ENCODE data around the gene NEU2. TPM values are rescaled to one million over a fixed set of nuclear protein-coding genes. Genes with fewer than 3 reads are reported as not detected.

Gene NEU2
- total and polyA plus RNA-seq, 9 of the 15 experiments (the other 6 are each of a cell fraction or from before 2014, with no cell fraction given): not detected

DNA sequence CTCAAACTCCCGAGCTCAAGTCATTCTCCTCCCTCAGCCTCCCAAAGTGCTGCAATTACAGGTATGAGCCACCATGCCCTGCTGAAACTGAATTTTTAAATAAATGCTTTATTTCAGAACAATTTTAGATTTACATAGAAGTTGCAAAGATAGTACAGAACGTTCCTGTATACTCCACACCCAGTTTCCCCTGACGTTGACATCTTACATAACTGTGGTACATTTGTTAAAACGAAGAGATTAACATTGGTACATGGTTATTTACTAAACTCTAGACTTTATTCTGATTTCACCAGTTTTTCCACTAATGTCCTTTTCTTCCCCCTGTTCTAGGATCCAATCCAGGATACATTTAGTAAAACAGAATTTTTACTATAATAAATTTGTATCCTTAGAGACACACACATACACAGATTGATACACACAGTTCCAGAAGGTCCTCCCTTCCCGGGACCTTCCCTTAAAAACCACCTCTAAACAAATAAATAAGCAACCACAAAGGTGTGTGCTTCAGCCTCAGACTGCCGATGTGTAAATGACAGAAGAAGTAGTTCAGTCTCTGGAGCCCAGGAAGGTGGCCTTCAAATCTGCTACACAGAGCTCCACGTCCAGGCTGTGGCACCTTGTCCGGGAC, 6.9 kb downstream of the NEU2 start (continued):
- TF ChIP-seq AFF4 (CRISPR knock-in tag; IDR thresholded peaks at IDR 0.05) (no peak), NCOR1 (IDR thresholded peaks at IDR 0.05) (no peak), ZNF140 (CRISPR knock-in tag; IDR thresholded peaks at IDR 0.05) (no peak), E2F3 (CRISPR knock-in tag; IDR thresholded peaks at IDR 0.05) (no peak)

DNA sequence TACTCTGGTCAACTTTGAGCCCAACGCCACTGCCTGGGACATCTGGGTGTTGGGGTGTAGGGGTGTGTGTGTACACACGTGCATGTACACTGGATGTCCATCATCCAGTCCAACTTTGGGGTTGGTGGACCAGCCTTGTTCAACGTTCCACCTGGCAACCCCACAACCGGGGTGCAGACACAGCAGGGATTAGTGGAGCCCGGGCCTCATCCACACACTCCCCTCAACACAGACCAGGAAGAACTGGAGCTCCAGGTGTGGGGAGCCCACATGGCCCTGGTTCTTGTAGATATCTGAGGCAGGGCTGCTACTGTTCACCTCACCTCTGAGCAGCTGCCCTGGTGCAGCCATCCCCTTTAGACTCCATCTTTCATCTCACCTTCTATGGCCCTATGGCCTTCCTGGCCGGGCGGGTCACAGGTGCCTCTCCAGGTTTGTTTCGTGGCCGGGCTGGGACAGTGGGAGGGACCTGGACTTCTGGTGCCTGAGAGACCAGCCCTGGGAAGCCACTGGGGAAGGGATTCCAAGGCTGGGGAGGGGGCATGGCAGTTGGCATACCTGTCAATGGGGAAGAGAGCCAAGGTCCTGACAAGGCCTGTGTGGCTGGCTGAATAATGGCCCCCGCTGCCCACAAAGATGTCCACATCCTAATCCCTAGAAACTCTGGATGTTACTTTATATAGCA, 7.5 kb downstream of the NEU2 start:
- no peaks in the 10 kb centered on the region for H3K9me1 ChIP-seq (ENCODE audit: control insufficient read depth, insufficient read depth, low read length)
- DNase-seq (ENCODE audit: extremely low read depth in 1 of 4, low spot score in 3 of 4): no peak
- no peaks in the 10 kb centered on the region; a peak in 2 of 5 replicates for H3K4me1 ChIP-seq (replicated peaks in 1 of 2; ENCODE audit: control insufficient read depth in 2 of 2, insufficient read depth in 2 of 2, low read length in 2 of 2)
- TF ChIP-seq ZFP1 (CRISPR knock-in tag; IDR thresholded peaks at IDR 0.05): no peak
- no peak for TF ChIP-seq ZEB2 (IDR thresholded peaks at IDR 0.05)
- TF ChIP-seq TAL1 (IDR thresholded peaks at IDR 0.05): no peak
- no peak for TF ChIP-seq ZNF165 (CRISPR knock-in tag; IDR thresholded peaks at IDR 0.05; ENCODE audit: borderline replicate concordance)
- TF ChIP-seq EGR1 (conservative IDR thresholded peaks at IDR 0.05): no peak
- TF ChIP-seq ZNF239 (CRISPR knock-in tag; IDR thresholded peaks at IDR 0.05): peak; percentile 67
- BruUV-seq (replicated peaks): no TSS peak
- H3K27me3 ChIP-seq (ENCODE audit: control insufficient read depth in 2 of 2, insufficient read depth in 2 of 2, low read length in 2 of 2): peaks cover 0 to 52% of the 10 kb centered on the region in 2 experiments; a peak in 3 of 5 replicates
- no peak for FAIRE-seq
- no peak overlapping the region for H3K4me2 ChIP-seq (ENCODE audit: insufficient read depth, low read length)
- H2AFZ ChIP-seq (ENCODE audit: low read depth, low read length): no peak overlapping the region
- no peaks in the 10 kb centered on the region for H3K79me2 ChIP-seq (ENCODE audit: control insufficient read depth, insufficient read depth, low read length)
- H3K36me3 ChIP-seq (ENCODE audit: control insufficient read depth, insufficient read depth, low read length): no peaks in the 10 kb centered on the region
- CTCF ChIA-PET (ENCODE audit: low intra/inter-chr PET ratio): no interaction called here
- no peak overlapping the region for H3K4me3 ChIP-seq
- intact Hi-C loops (cut with micrococcal nuclease): loop anchor here (10.0 kb wide), 1 partner anchor 215 kb away; the partner anchor contains the start of gene ATG16L1
- H4K20me1 ChIP-seq (replicated peaks; ENCODE audit: control insufficient read depth, insufficient read depth, low read length): no peaks in the 10 kb centered on the region
- no peak for ATAC-seq
- POLR2A ChIA-PET: no interaction called here
- 18% methylated on average over 10 of the region's 10 CpGs for WGBS (ENCODE audit: insufficient coverage, low coverage, missing lambda C conversion rate)
- no peaks in the 10 kb centered on the region; the same call in 1 of the 2 replicates for H3K9me3 ChIP-seq (replicated peaks; ENCODE audit: control insufficient read depth, insufficient read depth, low read depth, low read length)
- no peak overlapping the region for H3K9ac ChIP-seq (ENCODE audit: insufficient read depth in 1 of 2, low read depth in 2 of 2, low read length in 2 of 2)
- in situ Hi-C loops (cut with MboI): no loop called here
- H3K27ac ChIP-seq (ENCODE audit: extremely low read depth, low read depth, low read length): no peak overlapping the region
